ENCODE data around the gene VILL.
"Not testable (repeated sequence)": the region's sequence is repeated elsewhere in the genome, so short reads cannot be mapped to it uniquely, and the experiment has no call there.

VILL gene

DNA sequence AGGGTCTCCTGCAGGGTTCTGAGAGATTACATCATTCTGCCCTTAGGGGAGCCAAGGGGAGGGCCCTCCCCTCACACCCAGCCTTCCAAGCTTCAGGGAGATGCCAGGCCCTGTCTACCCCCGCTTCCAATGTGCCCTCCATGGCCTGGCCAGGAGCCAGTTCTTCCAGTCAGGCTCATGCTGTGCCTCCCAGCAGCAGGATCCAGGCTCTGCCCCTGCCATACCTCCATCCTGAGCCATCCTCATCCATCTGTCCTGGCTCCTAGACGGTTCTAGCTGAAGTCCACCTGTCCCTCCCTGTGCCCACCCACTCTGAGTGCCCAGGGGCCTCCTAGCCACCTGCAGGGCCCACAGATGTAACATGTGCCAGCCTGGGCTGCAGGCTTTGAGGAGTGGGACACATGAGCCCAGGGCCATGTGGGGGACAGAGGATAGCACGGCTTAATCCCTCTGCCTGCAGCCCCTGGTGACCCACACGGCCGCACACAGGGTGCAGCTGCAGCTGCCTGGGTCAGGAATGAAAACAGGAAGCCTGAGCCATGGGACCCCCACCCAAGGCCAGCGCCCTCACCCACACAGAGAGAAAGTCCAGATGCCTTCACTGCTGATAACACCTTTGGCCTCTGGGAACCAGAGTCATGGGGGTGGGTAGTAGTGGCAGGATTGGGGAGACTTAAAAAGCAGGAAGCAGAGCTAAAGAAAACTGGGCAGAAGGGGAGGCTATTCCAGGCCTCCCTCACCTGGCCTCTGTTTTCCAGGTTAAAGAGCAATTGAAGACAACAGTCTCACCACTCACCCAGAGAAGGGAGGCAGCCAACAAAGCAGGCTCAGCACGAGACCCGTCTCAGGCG is 27.1 kb downstream of the VILL start:
- DNase-seq (ENCODE audit: low read depth in 2 of 2), result no peak

DNA sequence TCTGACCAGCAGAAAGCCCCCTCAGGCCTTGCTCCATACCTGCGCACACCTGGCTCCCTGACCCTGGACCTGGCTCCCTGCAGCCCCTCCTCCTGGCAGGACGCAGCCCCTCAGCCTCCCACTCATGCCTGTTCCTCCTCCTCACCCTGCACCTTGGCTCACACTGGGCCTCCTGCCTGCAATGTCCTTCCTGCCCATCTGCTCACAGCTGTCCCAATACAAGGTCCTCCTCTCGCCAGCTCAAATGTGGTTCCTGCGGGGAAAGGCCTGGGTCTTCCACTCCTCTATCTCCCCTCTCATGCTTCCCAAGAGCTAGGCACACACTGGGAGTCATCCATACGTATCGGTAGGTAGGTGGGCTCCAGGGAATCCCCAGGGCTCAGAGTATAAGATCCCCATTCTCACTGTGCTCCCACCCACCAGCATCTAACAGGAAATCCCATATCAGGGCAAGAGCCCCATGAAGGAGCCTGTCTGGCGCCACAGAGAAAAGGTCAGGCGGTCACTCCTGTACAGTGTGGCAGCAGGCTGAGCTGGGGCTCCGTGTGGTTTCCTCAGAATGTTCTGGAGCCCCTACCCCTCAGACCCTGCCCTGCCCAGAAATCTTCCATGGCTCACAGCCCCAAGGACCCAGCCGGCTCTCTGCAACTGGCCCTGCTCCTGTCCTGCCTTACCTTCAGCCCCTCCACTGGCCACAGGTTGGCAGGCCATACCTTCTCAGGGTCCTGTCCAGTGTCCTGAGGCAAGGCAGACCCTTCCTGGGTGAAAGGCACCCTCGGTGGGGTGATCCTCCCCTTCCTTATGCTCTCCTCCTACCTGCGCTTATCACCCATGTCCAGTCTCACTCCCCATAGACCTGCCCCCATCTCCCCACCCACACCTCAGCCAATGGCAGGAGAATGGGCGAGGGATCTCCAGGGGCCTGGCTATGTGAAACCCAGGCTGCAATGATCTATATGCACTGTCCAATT is 28.0 kb downstream of the VILL start:
- DNase-seq (ENCODE audit: low read depth in 2 of 2), result no peak

DNA sequence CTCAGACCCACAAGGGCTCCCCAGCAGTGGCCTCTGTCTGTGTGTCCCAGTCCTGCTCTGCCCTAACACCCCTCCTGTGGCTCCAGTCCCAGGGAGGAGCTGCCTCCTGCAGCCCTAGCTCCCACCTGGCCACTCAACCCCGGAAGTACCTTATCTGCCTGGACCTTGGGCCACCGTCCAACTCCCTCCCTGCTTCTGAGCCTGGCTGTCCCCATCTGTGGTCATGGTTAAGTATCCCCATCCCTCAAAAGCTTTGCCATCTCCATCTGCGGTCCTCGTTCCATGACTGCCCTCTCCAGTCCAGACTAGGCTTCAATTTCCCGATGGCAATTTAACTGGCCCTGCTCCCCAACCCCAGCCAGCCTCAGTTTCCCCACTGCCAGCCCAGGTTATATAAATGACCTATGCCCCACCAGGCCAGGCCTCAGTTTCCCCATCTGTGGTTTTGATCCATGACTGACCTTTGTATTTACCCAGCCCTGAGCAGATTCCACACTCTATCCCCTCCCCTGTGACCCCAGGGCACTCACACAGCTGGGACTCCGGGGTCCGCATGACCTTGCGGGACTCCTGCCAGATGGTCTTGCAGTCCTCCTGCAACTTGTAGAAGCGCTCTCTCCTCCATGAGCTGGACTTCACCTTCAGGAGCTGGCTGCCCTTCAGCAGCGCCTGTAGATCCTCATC is 29.2 kb downstream of the VILL start:
- DNase-seq (ENCODE audit: low read depth in 2 of 2), result no peak

DNA sequence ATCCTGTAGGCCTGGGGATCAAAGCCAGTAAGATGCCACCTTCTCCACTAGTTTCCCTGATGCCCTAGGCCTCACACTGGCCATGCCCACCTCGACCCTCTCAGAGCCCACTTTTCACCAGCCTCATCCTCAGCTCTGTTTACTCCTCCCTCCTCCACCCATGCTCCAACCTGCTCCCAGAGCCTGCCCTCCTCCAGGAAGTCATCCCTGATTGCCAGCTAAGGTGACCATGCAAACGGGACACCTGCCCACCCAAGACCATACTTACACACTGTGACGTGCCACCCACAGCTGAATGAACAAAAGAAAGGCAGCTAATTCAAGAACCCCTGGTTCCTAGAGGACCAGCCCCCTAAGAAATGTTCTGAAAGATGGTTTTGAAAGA is 29.7 kb downstream of the VILL start:
- DNase-seq (ENCODE audit: low read depth in 2 of 2), result no peak

DNA sequence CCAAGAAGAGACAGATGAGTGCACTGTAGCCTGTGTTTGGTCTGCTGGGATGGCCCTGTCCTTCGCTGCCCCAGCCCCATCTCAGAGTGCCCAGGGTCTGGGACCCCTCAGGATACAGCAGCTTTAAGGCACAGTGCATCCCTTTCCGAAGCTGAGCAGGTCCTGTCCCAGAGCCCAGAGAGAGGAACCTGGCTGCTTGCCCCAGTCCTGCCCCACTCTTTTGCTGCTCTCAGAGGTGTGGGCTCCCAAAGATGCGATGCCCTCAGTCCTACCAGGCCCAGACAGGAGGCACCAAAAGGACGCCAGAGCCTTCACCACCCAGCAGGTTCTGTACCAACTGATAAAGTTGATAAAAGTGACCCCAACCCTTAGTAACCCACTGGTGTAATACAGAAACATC is 30.6 kb downstream of the VILL start:
- no peak for DNase-seq (ENCODE audit: low read depth in 2 of 2)

DNA sequence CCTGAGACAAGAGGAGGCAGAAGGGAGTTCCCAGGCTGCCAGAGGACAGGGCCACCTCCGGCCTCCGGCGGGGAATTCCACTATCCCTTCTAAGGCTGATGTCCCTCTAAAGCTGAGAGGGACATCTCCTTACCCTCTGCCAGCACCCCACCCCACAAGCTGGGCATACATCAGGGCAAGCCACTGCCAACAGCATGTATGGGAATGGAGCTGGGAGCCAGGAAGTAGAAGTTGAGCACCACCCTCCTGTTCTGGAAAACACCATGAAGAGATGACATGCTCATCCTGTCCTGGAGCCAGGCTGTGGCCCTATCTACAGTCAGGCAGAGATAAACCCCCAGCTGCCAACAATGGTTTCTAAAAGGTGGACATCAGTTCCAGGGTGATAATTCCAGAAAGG is 31.7 kb downstream of the VILL start:
- no peak for DNase-seq (ENCODE audit: low read depth in 2 of 2)

DNA sequence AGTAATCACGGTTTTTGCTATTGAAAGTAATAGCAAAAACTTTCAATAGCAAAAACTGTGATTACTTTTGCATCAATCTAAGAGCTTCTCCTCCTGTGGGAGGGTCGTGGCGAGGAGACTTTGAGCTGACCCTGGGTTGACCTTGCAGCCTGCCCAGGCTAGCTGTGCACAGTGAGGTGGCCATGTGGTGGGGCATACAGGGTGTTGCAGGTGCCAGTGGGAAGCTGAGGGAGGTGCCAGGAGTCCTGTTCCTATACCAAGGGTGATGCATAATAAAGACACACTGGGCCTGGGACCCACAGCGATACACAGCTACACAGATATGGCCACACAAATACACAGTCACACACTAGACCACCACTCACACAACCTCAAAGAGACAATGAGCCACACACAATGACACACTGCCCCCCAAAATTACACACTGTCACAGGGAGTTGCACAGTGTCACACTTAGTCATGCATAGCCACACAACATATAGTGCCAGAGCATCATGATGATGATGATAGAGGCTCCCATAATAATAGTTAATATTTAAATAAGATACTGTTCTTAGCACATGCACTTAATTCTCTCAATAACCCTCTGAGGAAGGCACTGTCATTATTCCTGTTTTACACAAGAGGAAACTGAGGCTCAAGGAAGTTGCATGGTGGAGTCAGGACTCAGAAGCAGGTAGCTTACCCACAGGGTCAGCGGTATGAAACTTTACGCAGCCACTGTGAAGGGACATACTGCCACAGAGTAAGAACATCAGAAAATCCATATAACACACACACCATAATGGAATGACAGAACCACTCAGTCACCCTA is 32.5 kb downstream of the VILL start:
- no peak for DNase-seq (ENCODE audit: low read depth in 2 of 2)

DNA sequence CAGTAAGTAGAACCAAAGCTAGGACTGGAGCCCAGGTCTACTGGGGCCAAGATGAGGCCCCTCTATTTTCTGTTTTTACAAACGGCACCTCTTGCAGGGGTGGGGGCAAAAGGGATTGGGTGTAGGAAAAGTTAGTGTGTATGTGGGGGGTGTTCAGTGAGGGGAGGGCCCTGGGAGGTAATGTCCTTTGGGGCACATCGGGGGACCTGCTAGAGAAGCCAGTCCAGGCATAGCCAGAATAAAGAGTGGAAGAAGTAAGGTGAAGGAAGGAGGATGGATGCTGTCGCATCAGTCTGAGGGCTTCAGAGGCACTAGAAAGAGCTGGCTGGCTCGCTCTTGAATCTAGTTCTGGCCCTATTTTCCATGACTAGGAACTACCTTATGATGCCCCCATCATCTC is 36.3 kb downstream of the VILL start:
- no peak for DNase-seq (ENCODE audit: low read depth in 2 of 2)

DNA sequence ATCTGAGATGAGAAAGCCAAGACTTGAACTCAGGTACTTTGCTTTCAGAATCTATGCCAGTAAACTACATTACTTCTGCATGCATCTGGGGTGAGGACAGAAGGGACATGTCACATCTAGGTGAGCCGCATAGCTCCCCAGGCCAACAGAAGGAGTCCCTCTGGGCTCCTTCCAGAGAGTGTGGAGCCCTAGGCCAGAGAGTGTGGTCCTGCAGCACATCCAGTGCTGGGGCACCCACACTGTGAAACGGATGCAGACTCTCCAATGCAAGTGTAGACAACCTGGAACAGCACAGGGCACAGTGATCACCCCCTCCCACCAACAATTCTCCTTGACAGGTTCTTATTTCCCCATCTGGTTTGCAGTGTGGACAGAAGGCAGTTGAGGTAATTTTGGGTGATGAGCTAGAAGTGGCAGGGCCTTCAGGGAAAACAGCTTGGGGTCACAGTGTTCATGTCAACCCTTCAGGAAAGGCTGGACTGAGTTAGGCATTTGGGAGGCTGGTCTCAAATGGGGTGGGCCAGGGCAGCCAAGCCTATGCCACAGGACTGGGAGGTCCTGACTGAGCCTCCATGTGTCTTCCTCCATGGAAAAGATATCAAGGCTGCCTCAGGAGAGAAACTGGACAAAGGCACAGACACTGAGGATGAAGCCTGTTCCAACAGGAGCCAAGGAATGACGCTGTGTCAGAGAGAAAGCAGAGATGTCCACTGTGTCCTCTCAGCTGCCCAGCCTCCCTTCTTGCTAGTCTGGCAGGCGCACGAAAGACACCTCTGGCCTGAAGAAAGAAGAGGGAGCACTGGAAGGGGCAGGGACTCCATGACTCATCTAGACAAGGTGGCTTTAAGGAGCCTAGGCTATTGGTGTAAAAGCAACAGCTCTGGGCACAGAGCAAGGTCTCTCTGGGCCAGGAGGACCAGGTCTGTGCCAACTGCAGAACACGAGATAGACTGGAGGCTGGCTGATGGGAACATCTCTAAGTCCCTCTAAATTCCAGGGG is 37.2 kb downstream of the VILL start:
- DNase-seq (ENCODE audit: low read depth in 2 of 2), result no peak

DNA sequence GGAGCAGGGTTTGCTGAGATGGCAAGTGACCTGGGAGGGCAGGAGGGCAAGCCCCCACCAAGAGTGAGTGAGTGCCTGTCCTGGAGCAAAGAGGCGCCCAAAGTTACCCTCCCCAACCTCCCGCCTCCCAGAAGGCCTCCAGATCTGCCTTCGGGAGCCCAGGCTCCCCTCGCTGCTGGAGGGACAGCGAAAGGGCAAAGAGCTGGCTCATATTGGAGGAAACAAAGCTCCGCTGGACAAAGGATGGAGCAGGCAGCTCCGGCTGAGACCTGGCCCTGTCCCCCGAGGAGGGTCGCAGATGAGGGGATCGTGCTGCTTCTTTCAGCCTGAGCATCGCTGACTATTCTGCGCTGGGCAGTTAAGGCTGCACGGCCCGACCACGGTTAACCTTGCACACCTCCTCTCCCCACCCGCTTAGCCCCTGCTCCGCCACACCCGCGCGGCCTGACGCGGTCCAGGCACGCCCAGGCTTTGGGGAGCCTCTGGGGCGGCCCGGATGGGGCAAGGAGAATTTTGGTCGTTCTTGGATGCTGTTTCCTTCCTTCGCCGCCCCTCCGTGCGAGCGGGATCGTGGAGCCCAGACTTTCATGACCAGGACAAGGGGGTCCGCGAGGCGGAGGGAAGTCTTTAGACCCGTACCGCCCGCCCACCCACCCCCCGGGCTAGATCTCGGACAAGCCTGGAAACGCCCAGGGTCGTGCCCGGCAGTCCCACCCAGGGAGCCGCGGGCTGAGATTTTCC is 38.2 kb downstream of the VILL start:
- DNase-seq (ENCODE audit: low read depth in 2 of 2), result no peak

DNA sequence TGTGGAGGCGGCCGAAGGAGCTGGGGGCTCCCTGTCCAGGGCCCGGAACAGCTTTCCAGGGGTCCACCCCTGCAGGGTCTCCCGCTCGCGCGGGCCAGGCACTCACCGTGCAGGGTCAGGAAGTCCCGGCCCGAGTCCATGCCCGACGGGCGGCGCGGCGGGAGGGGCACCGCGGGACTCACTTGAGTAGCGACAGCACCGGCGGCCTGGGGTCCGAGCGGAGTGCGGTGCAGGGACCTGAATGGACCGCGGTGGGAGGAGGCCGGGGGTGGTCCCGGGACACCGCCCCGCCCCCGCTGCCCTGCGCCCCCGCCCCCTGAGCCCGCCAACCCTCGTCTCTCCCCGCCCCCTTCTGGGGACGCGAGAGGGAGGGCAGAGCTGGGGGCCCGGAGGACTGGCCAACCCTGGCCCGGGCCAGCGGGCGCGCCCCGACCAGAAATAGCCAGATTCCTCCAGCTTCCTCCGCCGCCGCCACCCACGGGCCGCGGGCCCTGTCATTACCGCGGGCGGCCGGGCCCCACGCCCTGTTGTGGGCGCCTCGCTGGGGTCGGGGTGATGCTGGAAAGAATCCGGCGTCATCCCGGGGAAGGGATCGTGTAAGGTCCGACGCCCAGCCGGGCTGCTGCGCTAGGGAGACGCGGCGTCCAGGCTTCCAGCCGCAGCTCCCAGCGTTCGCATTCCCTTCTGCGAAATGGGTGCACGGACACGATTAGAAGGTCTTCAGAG is 39.0 kb downstream of the VILL start, which contains the start of gene PLCD1:
Gene PLCD1 (minus strand): TSS at position 243 of the 726 bp plus-strand sequence. CDS start 103 bp downstream, at position 140.
- DNase-seq (ENCODE audit: low read depth in 2 of 2), result no peak

DNA sequence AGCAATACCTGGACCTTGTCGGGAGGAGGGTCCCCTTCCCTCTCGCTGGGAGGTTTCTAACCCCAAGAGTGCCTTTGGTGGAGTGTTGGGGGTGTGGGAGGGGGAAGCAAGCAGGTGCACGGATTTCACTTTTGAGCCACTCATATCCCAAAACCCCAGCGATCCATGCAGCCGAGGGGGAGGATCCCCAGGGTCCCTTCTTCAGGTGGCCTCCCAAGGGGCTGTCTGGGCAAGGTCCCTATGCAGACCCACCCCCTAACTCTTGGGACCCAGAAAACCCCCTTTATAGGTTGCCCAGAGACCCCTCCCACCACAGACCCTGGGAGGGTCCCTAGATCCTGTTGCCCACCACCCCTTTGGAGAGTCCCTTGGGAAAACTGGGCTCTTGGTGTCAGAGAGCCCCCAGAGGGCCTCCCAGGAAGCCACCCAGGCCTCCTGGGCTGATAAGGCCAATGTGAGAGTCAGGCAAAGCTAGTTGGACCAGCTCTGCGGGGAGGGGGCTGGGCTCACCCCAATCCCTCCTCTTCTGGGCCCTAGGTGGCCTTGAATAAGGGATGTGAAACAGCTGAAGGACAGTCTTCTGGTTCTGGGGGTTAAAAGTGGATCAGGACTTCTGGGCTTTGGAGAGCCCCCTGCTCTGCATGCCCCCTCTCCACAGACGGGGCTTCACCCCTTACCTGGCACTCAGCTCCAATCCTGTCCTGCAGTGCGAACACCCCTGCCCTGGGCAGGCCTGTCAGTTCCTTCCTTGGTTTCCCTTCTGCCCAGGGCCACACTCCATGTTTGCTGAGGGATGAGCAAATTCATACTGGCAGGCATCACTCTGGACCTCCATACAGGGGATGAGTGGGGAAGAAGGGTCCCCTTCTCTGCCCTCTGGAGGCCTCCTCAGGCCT is 39.8 kb downstream of the VILL start:
- DNase-seq (ENCODE audit: low read depth in 2 of 2), result no peak

DNA sequence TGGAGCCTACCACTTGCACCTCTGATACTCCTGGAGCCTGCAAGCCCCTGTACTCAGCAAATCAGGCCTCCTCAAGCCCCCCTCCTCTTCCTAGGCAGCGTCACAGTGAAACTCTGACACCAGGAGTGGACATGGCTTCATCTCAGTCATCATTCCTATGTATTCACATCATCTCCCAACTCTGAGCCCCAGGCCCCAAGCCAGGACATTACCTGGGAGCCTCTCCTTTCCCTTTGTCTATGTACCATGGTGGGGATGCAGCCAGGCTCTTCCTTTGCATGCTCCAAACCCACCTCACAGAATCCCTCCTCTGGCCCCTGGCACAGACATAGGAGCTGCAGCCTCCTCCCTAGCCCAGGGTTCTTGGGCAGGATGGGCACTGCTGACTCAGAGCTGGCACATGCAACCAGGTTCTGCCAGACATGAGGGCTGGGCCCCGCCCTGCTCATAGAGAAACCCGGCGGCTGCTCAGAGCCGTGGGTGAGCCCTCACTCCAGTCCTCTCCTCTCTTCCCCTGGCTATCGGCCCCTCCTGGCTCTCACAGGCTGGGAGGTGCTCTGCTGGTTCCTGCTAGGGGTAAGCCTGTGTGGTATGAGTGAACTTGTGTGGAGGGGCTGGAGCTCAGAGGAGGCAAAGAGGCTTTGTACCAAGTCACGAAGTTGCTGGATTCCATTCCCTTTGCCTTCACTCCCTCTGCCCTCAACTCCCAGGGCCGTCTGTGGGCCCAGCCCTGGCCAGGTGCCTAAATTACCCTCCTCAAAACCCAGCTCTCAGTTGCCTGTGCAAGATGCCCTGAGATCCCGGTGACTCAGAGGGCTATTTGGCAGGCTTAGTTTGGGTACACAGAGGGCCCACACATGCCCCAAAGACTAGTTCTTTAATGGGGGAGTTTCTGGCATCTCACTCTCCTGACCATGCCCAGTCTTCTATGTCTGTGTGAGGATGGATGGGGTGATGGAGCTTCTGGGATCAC is 40.7 kb downstream of the VILL start:
- DNase-seq (ENCODE audit: low read depth in 2 of 2), result no peak

DNA sequence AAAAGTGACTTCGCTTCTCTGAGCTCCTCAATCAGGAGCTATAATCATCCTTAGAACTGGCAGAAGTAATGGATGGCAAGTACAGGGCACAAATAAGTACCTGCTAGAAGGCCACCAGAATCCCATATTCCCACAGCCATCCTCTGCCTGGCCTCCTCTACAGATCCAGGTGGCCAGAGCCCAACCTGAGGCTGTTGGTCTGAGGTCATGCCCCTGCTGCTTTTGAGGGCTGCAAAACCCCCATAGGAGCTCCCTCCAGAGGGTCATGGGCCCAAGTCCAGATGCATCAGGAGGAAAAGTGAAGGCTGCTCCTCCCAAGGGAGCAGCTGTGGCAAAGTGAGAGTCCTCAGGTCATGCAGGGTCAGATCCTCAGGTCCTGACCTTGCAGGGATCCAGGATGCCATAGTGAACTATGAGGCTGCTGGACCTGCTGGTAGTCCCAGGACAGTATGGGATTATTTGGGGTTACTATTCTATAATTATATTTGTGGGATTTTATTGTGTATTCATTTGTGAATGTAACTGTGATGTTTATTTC is 41.8 kb downstream of the VILL start:
- no peak for DNase-seq (ENCODE audit: low read depth in 2 of 2)

DNA sequence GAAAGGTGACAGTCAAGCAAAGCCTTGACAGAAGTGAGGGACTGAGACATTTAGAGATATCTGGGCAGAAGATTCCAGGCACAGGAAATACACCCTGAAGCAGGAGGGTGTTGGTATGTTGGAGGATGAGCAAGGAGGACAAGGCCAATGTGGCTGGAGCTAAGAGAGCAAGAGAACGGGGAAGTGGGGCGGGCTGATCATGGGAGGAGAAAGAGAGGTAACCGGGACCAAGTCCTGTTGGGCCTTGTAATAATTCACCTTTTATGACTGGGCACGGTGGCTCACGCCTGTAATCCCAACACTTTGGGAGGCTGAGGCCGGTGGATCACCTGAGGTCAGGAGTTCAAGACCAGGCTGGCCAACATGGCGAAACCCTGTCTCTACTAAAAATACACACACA is 43.0 kb downstream of the VILL start:
- not testable (repeated sequence) for DNase-seq (ENCODE audit: low read depth in 2 of 2)

DNA sequence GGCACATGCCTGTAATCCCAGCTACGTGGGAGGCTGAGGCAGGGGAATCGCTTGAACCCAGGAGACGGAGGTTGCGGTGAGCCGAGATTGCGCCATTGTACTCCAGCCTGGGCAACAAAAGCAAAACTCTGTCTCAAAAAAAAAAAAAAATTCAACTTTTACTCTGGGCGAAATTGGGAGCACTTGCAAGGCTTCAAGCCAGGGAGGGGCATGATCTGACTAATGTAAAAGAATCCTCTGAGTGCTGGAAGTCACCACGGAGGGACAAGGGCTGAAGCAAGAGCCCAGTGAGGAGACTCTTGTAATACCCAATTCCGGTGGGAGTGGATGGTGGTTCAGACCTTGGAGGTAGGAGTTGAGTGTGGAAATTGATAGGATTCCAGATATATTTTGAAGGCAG is 43.7 kb downstream of the VILL start:
- DNase-seq (ENCODE audit: low read depth in 2 of 2), result not testable (repeated sequence)
